Endodermal cell (in vitro differentiated cells): Measurements from ENCODE around the gene FOXA1. TPM values are rescaled to one million over a fixed set of nuclear protein-coding genes. Genes with fewer than 3 reads are reported as not detected.

Experiments
- DNase-seq: peaks from one replicate; pipeline ENCODE4 v3.0.0-alpha.2; 2017
- H3K27ac ChIP-seq: 2 replicates; pipeline ENCODE4 v1.5.1; 2013; ENCODE audit warnings: mild to moderate bottlenecking, low read depth, low read length, moderate library complexity
- H3K27me3 ChIP-seq: 2 replicates; pipeline ENCODE4 v1.6.1; 2013; ENCODE audit warnings: mild to moderate bottlenecking, low read length, moderate library complexity; ENCODE audit not compliant: insufficient read depth, control insufficient read depth, poor library complexity, severe bottlenecking
- H3K36me3 ChIP-seq: 2 replicates; pipeline ENCODE4 v1.7.0; 2013; ENCODE audit warnings: mild to moderate bottlenecking, low read length, moderate library complexity; ENCODE audit not compliant: control insufficient read depth, insufficient read depth
- H3K4me1 ChIP-seq: one replicate; pipeline ENCODE4 v1.7.0; 2013; ENCODE audit warnings: low read length; ENCODE audit not compliant: control insufficient read depth, insufficient read depth
- H3K4me3 ChIP-seq: 2 replicates; pipeline ENCODE4 v1.5.1; 2013; ENCODE audit warnings: mild to moderate bottlenecking, low read length, moderate library complexity
- H3K9ac ChIP-seq: 2 replicates; pipeline ENCODE4 v1.6.1; 2013; ENCODE audit warnings: mild to moderate bottlenecking, low read length, moderate library complexity; ENCODE audit not compliant: poor library complexity, severe bottlenecking; ENCODE audit errors: extremely low read depth
- H3K9me3 ChIP-seq: 2 replicates; pipeline ENCODE4 v1.6.1; 2013; ENCODE audit warnings: mild to moderate bottlenecking, low read length, moderate library complexity; ENCODE audit not compliant: control insufficient read depth
- H3K27ac Mint-ChIP-seq: 2 replicates; pipeline ENCODE4 v1.8.0; 2020; ENCODE audit warnings: mixed read lengths
- H3K27me3 Mint-ChIP-seq: 2 replicates; pipeline ENCODE4 v1.8.0; 2021; ENCODE audit warnings: mild to moderate bottlenecking, mixed read lengths; ENCODE audit not compliant: insufficient read depth
- H3K36me3 Mint-ChIP-seq: 2 replicates; pipeline ENCODE4 v1.8.0; 2020; ENCODE audit warnings: low read depth, mixed read lengths
- H3K4me1 Mint-ChIP-seq: 2 replicates; pipeline ENCODE4 v1.8.0; 2020; ENCODE audit warnings: mixed read lengths
- H3K4me3 Mint-ChIP-seq: 2 replicates; pipeline ENCODE4 v1.8.0; 2020; ENCODE audit warnings: mild to moderate bottlenecking, moderate library complexity, mixed read lengths
- H3K9me3 Mint-ChIP-seq: 2 replicates; pipeline ENCODE4 v1.8.0; 2020; ENCODE audit warnings: mild to moderate bottlenecking, mixed read lengths
- WGBS, 2 experiments: methylation state at CpG; one replicate each; pipeline versions ENCODE4 v1.1.5 to v1.1.7; 2013; ENCODE audit warnings: missing lambda C conversion rate in 2 of 2, mixed read lengths in 1 of 2; ENCODE audit not compliant: insufficient coverage in 1 of 2, insufficient read length in 1 of 2; 5-methylcytosine and 5-hydroxymethylcytosine counted together
- total RNA-seq, 2 donors: library from RNA; stranded (reverse); fragmentation: NEBNext Ultra II Directional in 1 of 2; extraction: Animal tissue kit (Norgen Biotek cat#: 25700) in 1 of 2; gene quantifications; 2 replicates in 1 of 2; 3 replicates in 1 of 2; pipeline ENCODE4 v1.2.1, GENCODE V29; 2021
- TF ChIP-seq, protein P1 (sequence below): fragments of 200-600 bp; sonication (generic); conservative IDR thresholded peaks from 2 replicates; pipeline ENCODE4 v1.5.0; 2021; ENCODE audit warnings: antibody characterized with exemption, mild to moderate bottlenecking

FOXA1 gene
- total RNA-seq, 2 donors from 2014 or later = 41.2 to 51.4 TPM

DNA sequence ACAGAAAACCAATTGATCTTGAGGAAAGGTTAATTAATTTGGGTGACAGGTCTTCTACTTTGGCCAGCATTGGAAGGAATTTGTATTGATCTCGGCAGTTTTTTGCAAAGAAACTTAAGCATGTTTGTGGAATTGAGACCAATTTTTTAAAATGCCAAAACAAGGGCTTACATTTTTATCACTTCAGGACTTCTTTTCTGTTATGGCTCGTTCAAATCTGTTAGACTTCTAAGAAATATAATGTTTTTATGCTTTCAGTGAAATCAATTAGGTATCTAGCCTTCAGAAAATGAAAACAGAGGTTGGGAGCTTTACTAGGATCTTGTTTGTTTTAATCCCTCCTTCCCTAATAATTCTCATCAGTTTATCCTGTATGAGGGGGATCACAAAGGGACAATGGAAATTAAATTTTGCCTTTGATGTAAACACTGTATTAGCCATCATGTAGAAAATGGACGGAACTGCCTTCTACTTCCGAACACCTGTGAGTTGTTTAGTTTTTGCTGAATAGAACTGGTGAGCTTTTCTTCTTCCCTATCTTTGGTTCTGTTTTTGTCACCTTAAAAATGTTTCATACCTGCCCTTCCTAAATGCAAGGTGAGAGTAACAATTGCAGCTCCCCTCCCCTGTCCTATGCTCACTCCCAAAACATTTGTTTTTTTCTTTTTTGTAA is 7.8 kb downstream of the FOXA1 start:
- Mint-ChIP-seq H3K4me1 (peaks cover 48% of the 10 kb centered on the region), H3K4me3 (peak overlapping the region; percentile 69), H3K27me3 (peaks cover 76% of the 10 kb centered on the region), H3K36me3 (peaks cover 19% of the 10 kb centered on the region), H3K27ac (peak overlapping the region; percentile 93), H3K9me3 (no peaks in the 10 kb centered on the region)
- Histone ChIP-seq H3K27me3 (peaks cover 92% of the 10 kb centered on the region), H3K9me3 (no peaks in the 10 kb centered on the region), H3K4me1 (peaks cover 10% of the 10 kb centered on the region), H3K4me3 (peak overlapping the region; percentile 75), H3K36me3 (no peaks in the 10 kb centered on the region), H3K9ac (peak overlapping the region; percentile 67), H3K27ac (no peak overlapping the region)
- no peak for DNase-seq
- TF ChIP-seq, protein P1, sequence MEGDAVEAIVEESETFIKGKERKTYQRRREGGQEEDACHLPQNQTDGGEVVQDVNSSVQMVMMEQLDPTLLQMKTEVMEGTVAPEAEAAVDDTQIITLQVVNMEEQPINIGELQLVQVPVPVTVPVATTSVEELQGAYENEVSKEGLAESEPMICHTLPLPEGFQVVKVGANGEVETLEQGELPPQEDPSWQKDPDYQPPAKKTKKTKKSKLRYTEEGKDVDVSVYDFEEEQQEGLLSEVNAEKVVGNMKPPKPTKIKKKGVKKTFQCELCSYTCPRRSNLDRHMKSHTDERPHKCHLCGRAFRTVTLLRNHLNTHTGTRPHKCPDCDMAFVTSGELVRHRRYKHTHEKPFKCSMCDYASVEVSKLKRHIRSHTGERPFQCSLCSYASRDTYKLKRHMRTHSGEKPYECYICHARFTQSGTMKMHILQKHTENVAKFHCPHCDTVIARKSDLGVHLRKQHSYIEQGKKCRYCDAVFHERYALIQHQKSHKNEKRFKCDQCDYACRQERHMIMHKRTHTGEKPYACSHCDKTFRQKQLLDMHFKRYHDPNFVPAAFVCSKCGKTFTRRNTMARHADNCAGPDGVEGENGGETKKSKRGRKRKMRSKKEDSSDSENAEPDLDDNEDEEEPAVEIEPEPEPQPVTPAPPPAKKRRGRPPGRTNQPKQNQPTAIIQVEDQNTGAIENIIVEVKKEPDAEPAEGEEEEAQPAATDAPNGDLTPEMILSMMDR = no peak
- WGBS, 2 experiments = 9 to 20% methylated on average over 3 to 4 of the region's 4 CpGs

DNA sequence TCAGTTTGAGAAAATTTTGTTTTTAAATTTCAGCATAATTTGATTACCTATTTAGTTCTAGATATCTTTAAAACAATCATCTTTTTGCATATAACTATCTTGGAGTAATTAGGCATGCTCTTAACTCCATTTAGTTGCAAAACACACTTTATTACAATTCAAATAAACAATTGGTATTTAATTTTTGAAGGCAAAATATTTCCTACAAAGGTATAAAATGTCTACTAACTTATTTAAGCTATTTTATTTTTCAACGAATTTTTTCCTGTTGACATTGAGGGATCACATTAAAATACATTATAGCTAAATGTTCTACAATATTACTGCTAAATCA is 8.3 kb downstream of the FOXA1 start:
- H3K9me3 Mint-ChIP-seq = no peaks in the 10 kb centered on the region
- peaks cover 48% of the 10 kb centered on the region for H3K4me1 Mint-ChIP-seq
- peaks cover 92% of the 10 kb centered on the region for H3K27me3 ChIP-seq
- H3K4me3 Mint-ChIP-seq = peak overlapping the region; percentile 69
- no CpG with 5 or more reads among the region's 1 CpG for WGBS, 2 experiments
- H3K36me3 Mint-ChIP-seq = peaks cover 16% of the 10 kb centered on the region
- no peak overlapping the region for H3K27ac Mint-ChIP-seq
- no peak overlapping the region for H3K9ac ChIP-seq
- H3K27ac ChIP-seq = no peak overlapping the region
- no peaks in the 10 kb centered on the region for H3K36me3 ChIP-seq
- peaks cover 77% of the 10 kb centered on the region for H3K27me3 Mint-ChIP-seq
- H3K4me1 ChIP-seq = peaks cover 10% of the 10 kb centered on the region
- no peak overlapping the region for H3K4me3 ChIP-seq
- no peaks in the 10 kb centered on the region for H3K9me3 ChIP-seq
- no peak for DNase-seq
- TF ChIP-seq, protein P1 = no peak

GRCh38 chr14:37585971-37586796 is 8.9 kb downstream of the FOXA1 start:
- H3K4me3 ChIP-seq = no peak overlapping the region
- Mint-ChIP-seq H3K4me3 (peak overlapping the region; percentile 56), H3K4me1 (peaks cover 46% of the 10 kb centered on the region), H3K27ac (no peak overlapping the region), H3K27me3 (peaks cover 79% of the 10 kb centered on the region), H3K36me3 (peaks cover 13% of the 10 kb centered on the region), H3K9me3 (no peaks in the 10 kb centered on the region)
- H3K27me3 ChIP-seq = peaks cover 93% of the 10 kb centered on the region
- WGBS, 2 experiments = 10% methylated on average over 7 to 8 of the region's 10 CpGs
- H3K9ac ChIP-seq = no peak overlapping the region
- TF ChIP-seq, protein P1 = no peak
- no peak for DNase-seq
- no peak overlapping the region for H3K27ac ChIP-seq
- H3K9me3 ChIP-seq = no peaks in the 10 kb centered on the region
- H3K36me3 ChIP-seq = no peaks in the 10 kb centered on the region
- peaks cover 10% of the 10 kb centered on the region for H3K4me1 ChIP-seq
